Subcutaneous adipose tissue (tissue), 4 donors: Measurements from ENCODE around the gene KBTBD8. TPM values are rescaled to one million over a fixed set of nuclear protein-coding genes. Genes with fewer than 3 reads are reported as not detected.

ENCODE experiments used
- total RNA-seq, 4 donors: library from RNA; depleted of rRNA; stranded (reverse); fragments of >200 nt; gene quantifications; one replicate each; pipeline ENCODE4 v1.1.0, GENCODE V29; 2016
- TF ChIP-seq, protein P1 (sequence below): fragments of 450-650 bp; IDR thresholded peaks from one replicate; pipeline ENCODE4 v1.5.1; 2016; ENCODE audit warnings: low read depth, mild to moderate bottlenecking, control low read depth, antibody characterized with exemption, moderate library complexity

The KBTBD8 gene
- total RNA-seq, 4 donors from 2014 or later, result 0.19 to 2.7 (median 0.77) TPM

DNA sequence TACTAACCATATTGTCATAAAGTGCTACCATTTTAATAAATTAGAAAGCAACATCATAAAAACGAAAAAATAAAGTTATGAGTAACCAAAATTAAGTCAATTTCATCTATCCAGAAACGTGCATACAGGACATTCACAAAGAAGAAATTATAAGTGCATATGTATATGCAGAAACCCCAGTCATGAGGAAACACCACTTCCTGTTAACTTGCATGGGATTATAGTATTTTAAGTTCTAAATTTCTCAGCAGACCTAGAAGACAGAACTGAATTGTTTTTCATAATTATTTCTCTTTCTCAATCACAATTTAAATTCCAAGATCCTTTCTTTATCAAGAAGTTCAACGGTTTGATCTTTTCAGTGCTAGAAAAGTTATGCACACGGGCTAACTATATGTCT, 1.4 kb upstream of the KBTBD8 start:
- TF ChIP-seq, protein P1, sequence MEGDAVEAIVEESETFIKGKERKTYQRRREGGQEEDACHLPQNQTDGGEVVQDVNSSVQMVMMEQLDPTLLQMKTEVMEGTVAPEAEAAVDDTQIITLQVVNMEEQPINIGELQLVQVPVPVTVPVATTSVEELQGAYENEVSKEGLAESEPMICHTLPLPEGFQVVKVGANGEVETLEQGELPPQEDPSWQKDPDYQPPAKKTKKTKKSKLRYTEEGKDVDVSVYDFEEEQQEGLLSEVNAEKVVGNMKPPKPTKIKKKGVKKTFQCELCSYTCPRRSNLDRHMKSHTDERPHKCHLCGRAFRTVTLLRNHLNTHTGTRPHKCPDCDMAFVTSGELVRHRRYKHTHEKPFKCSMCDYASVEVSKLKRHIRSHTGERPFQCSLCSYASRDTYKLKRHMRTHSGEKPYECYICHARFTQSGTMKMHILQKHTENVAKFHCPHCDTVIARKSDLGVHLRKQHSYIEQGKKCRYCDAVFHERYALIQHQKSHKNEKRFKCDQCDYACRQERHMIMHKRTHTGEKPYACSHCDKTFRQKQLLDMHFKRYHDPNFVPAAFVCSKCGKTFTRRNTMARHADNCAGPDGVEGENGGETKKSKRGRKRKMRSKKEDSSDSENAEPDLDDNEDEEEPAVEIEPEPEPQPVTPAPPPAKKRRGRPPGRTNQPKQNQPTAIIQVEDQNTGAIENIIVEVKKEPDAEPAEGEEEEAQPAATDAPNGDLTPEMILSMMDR, result no peak

DNA sequence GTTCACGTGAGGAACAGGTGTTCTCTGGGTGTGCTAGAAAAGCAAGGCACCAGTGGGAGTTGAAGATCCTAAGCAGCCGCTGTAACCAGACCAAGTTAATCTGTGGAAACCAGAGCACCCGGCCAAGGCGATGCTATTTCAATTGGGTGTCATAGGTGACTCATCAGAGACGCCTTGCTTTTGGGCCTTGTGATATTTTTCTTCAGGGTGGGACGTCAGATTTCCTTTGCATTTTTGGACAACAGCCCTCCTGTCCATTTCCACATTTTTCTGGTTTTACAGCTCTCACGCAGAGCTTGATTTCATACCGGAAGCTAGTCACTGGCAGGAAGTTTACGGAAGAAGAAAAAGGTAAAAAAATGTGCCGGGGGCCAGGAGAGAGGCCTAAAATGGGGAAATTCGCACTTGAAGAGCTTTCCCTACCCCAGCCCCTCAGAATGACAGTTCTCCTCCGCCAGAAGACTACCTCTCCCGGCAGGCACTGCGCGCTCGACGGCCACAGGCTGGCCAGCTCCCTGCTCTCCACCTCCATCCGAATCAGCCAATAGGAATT, 471 bp upstream of the KBTBD8 start:
- TF ChIP-seq, protein P1, result no peak

DNA sequence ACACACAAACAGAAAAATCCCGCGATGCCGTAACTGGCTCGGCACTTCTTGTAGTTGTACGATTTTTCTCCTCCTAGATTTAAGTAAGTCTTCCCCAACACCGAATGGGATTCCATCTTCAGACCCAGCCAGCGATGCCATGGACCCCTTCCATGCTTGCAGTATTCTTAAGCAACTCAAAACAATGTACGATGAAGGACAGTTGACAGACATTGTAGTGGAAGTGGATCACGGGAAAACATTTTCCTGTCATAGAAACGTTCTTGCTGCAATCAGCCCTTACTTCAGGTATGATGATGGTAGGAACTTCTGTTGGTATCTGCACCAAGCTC, 763 bp downstream of the KBTBD8 start:
- TF ChIP-seq, protein P1, result no peak

DNA sequence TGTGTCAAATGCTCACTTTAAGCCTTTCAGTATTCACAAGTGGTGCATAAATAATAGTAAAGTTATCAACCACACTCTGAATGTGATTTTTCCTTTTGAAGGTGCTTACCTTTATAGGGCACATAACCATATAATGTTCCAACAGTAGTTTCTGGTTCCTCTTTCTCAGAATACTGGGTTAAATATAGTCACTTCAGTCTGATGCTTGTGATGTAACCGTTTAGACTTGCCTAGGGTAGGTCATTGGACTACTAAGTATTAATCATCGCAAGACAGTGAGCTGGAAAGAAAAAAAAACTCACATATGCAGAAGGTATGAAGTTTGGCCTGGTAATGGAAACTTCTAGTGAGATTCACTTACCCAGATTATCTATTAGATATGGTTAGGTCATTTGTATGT, 1.9 kb downstream of the KBTBD8 start:
- TF ChIP-seq, protein P1, result no peak

DNA sequence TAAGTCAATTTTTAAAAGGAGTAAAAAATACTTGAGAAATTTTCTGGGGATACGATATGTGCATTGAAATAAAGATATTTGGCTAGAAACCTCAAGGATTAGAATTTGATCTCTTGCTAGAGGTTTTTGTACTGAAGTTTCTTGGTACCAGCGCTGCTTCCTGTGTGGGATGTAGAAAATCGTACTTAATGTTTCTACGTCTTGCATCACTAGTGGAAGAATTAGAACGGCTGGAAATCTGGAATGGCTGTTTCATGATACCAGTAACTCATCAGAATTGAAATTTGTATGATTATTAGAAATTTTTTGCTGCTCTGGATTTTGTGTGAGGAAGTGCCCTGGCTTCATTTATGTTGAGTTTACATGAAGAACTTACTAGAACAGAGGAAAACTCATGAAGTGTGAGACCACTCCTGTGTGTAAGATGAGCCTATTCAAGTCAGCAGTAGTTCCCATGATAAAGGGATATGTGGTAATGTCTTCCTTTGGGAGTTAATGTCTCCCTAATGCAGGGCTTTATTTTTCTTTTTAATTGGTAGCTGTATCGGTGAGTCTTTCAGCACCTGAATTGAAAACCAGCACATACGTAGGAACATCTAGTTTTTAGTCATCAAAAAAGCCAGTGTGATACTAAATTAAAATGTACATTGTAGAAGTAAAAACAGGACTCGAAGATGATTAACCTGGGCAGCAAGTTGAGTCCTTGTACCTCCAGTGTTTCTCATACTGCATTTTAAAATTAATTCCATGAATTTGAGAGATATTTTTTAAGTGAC, 3.2 kb downstream of the KBTBD8 start:
- TF ChIP-seq, protein P1, result no peak

DNA sequence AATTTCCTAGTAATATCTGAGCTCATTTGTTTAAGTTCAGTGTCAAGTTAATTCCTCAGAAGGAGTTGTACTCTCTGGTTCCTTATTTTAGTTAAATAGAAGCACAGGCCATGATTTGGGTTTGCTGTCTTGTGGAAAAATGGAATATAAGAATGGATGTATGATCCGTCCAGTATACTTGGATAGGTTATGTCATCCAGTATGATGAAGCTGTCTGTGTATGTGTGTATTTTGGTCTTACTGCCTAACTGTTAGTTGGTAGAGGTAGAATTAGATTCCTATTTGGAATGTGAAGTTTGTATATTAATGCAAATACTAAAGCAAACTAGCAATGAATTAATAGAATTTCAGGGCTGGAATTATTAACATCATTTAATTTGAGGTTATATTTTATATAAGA, 7.9 kb downstream of the KBTBD8 start:
- TF ChIP-seq, protein P1, result no peak

DNA sequence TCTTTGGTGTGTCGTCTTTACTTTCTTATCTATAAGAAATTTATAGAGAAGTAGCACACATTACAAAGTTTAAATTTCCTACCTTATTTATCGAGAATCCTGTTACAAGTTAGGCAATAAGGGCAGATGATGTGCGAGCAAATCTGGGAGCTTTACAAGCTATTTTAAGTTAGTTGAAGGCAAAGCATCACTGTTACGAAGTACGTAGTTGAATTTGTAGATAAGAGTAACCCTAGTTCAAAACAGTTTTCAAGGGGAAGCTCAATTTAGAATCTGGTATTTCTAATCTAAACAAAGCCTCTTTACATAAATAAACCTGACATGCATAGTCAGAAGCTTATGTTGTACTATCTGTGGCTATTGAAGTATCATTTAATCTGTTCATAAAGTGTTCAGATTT, 8.4 kb downstream of the KBTBD8 start:
- TF ChIP-seq, protein P1, result no peak
